Measurements from ENCODE around the gene NBL1. TPM values are rescaled to one million over a fixed set of nuclear protein-coding genes. Genes with fewer than 3 reads are reported as not detected.

The NBL1 gene
- total and polyA plus RNA-seq, 2 experiments from 2014 or later = 22.3 to 46.9 TPM

DNA sequence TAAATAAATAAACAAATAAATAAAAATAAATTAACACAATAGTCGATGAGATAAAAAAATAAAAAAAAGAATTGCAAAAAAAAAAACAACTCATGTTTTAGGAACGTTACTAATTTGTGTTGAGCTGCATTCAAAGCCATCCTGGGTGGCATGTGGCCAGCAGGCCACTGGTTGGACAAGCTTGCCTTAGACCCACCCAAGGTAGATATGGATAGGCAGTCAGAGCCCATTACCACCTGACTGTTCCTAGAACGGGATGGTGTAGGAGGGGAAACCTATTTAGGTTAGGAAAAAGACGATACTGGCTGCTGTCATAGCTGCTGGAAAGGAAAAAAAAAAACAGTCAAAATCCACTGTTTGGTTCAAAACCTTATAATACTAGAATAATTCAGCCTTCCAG lies 61.4 kb downstream of the NBL1 start:
- Histone ChIP-seq H4K20me1 (ENCODE audit: insufficient read depth, poor library complexity, severe bottlenecking) (no peaks in the 10 kb centered on the region), H3K36me3 (replicated peaks; ENCODE audit: insufficient read depth, low read depth) (no peaks in the 10 kb centered on the region), H2AFZ (no peak overlapping the region), H3K4me2 (no peak overlapping the region), H3K9me2 (replicated peaks; ENCODE audit: insufficient read depth) (no peaks in the 10 kb centered on the region), H3K4me1 (ENCODE audit: insufficient read depth) (no peaks in the 10 kb centered on the region), H3K27ac (no peak overlapping the region), H3K79me2 (no peaks in the 10 kb centered on the region), H3K4me3 (no peak overlapping the region), H3K27me3 (no peaks in the 10 kb centered on the region), H3K9me3 (ENCODE audit: low read depth) (no peaks in the 10 kb centered on the region)
- TF ChIP-seq EZH2phosphoT487 (IDR thresholded peaks at IDR 0.05; ENCODE audit: low read depth, severe bottlenecking, unreplicated experiment) = no peak
- TF ChIP-seq, protein P1, sequence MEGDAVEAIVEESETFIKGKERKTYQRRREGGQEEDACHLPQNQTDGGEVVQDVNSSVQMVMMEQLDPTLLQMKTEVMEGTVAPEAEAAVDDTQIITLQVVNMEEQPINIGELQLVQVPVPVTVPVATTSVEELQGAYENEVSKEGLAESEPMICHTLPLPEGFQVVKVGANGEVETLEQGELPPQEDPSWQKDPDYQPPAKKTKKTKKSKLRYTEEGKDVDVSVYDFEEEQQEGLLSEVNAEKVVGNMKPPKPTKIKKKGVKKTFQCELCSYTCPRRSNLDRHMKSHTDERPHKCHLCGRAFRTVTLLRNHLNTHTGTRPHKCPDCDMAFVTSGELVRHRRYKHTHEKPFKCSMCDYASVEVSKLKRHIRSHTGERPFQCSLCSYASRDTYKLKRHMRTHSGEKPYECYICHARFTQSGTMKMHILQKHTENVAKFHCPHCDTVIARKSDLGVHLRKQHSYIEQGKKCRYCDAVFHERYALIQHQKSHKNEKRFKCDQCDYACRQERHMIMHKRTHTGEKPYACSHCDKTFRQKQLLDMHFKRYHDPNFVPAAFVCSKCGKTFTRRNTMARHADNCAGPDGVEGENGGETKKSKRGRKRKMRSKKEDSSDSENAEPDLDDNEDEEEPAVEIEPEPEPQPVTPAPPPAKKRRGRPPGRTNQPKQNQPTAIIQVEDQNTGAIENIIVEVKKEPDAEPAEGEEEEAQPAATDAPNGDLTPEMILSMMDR (IDR thresholded peaks at IDR 0.05; ENCODE audit: poor library complexity) = no peak
- TF ChIP-seq EZH2 (IDR thresholded peaks at IDR 0.05; ENCODE audit: borderline replicate concordance) = no peak
- no peak for DNase-seq (ENCODE audit: low spot score)
- WGBS (ENCODE audit: low lambda C conversion rate, missing lambda C conversion rate) = 91% methylated on average over 4 of the region's 4 CpGs

DNA sequence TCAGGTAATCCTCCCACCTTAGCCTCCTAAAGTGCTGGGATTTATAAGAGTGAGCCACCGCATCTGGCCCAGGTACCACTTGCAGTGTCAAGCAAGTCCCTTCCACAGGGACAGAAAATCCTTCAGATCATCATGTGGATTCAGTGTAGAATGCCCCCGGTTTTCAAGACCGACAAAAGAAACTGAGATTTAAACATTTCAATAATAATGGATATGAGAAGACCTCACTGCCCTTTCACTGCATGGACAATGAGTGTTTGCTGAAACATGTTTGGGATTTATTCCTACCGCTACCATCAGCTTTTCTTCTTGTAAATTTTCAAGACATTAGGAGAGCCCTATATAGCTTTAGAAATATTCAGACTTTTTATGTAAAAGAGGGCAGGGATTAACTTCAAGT lies 62.0 kb downstream of the NBL1 start:
- Histone ChIP-seq H3K4me2 (no peak overlapping the region), H3K79me2 (no peaks in the 10 kb centered on the region), H3K4me3 (no peak overlapping the region), H4K20me1 (ENCODE audit: insufficient read depth, poor library complexity, severe bottlenecking) (no peaks in the 10 kb centered on the region), H3K4me1 (ENCODE audit: insufficient read depth) (no peaks in the 10 kb centered on the region), H3K9me2 (replicated peaks; ENCODE audit: insufficient read depth) (no peaks in the 10 kb centered on the region), H3K27me3 (no peaks in the 10 kb centered on the region), H3K36me3 (replicated peaks; ENCODE audit: insufficient read depth, low read depth) (no peaks in the 10 kb centered on the region), H2AFZ (no peak overlapping the region), H3K27ac (no peak overlapping the region), H3K9me3 (ENCODE audit: low read depth) (no peaks in the 10 kb centered on the region)
- TF ChIP-seq EZH2 (IDR thresholded peaks at IDR 0.05; ENCODE audit: borderline replicate concordance) = no peak
- TF ChIP-seq, protein P1 (IDR thresholded peaks at IDR 0.05; ENCODE audit: poor library complexity) = no peak
- no peak for TF ChIP-seq EZH2phosphoT487 (IDR thresholded peaks at IDR 0.05; ENCODE audit: low read depth, severe bottlenecking, unreplicated experiment)
- DNase-seq (ENCODE audit: low spot score) = no peak
- 88% methylated on average over 4 of the region's 4 CpGs for whole genome bisulfite sequencing (ENCODE audit: low lambda C conversion rate, missing lambda C conversion rate)

Other genes starting within 250 kb of the NBL1 start
- 139 and 165 TPM in 2 replicates for gene CAPZB, start 158.8 kb upstream of the NBL1 start, total RNA-seq
- 260 and 261 TPM in 2 replicates for gene CAPZB, start 158.8 kb upstream of the NBL1 start, polyA plus RNA-seq
- gene HTR6, start 20.6 kb downstream of the NBL1 start, total RNA-seq = not detected in 2 replicates
- not detected in 2 replicates for gene HTR6, start 20.6 kb downstream of the NBL1 start, polyA plus RNA-seq
- gene TMCO4, start 155.6 kb downstream of the NBL1 start, total RNA-seq = 12.0 and 13.0 TPM in 2 replicates
- 8.7 and 12.7 TPM in 2 replicates for gene TMCO4, start 155.6 kb downstream of the NBL1 start, polyA plus RNA-seq
- gene RNF186, start 171.0 kb downstream of the NBL1 start, total RNA-seq = 0.93 and 1.4 TPM in 2 replicates
- 1.4 and 2.0 TPM in 2 replicates for gene RNF186, start 171.0 kb downstream of the NBL1 start, polyA plus RNA-seq
- 9.2 and 9.3 TPM in 2 replicates for gene OTUD3, start 238.1 kb downstream of the NBL1 start, total RNA-seq
- 3.0 and 4.1 TPM in 2 replicates for gene OTUD3, start 238.1 kb downstream of the NBL1 start, polyA plus RNA-seq